Stimulated activated CD4-positive, alpha-beta T cell treated with anti-CD3 and anti-CD28 coated beads, Interleukin-1b, Interleukin-23, amount 100 ng/mL, for 1 hour (primary cell): Measurements from ENCODE around the gene SERINC5.
"Not testable (repeated sequence)": the region's sequence is repeated elsewhere in the genome, so short reads cannot be mapped to it uniquely, and the experiment has no call there.

Source experiments
- DNase-seq, 2 donors: peaks; one replicate each; pipeline ENCODE4 v3.0.0-alpha.2; 2020; ENCODE audit warnings: low read depth in 2 of 2

Gene SERINC5

DNA sequence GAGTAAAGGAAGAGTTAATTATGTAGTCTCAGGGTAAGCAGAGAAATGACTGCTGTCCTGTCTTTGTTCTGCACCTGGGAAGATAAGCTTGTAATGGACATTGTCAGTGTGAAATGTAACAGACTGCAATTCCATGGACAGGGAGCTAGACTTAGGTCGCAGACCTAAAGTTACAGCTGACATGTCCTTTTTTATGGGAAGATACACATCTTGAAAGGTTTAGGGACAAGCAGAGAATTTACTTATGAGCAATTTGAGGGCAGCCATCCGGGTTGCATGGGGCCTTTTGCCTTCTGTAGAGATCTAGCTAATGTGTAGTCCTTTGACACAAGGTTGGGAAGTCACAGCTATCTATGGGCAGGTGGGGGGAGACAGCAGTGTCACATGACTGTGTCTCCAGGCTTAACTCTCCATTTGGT lies 85.7 kb downstream of the SERINC5 start:
- no peak for DNase-seq

DNA sequence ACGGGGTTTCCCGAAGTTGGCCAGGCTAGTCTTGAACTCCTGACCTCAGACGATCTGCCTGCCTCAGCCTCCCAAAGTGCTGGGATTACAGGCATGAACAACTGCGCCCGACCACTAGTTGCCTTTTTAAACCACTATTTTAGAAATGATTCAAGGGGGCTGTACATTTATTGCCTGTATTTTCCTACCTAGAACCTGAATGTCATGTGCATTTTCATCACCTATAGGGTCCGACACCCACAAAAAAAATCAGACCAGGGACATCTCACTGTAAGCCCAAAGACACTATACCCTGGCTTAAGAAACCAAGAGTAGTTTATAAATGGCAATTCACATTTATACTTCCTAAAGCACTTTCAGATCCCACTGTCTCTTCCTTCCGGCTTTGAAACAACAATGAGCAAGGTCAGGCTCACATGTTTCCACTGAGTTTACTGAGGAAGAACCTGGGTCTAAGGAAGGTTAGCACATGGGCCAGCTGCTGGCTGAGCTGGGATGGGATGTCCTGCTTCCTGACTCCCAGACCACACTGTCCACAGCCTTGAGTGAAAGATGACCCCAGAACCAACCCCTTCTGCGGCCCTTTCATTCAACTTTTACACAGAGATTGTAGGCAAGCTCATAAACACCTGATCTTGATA lies 87.3 kb downstream of the SERINC5 start:
- DNase-seq = no peak

DNA sequence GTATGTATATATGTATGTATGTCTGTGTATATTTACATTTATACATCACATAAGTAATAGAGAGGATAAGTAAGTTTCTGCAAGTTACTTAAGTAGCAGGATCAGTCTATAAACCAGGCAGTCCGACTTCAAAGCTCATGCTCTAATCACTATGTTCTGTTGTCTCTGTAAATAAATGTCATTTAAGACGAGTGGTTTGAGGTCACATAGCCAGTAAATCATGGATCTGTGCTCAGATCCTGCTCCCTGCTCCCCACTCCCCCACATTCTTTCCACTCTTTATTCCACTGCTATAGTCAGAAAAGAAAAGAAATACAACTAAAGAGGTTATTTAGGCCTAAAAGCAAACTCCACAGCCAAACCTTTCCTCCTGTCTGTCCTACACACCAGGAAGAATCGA lies 90.4 kb downstream of the SERINC5 start:
- DNase-seq = no peak

DNA sequence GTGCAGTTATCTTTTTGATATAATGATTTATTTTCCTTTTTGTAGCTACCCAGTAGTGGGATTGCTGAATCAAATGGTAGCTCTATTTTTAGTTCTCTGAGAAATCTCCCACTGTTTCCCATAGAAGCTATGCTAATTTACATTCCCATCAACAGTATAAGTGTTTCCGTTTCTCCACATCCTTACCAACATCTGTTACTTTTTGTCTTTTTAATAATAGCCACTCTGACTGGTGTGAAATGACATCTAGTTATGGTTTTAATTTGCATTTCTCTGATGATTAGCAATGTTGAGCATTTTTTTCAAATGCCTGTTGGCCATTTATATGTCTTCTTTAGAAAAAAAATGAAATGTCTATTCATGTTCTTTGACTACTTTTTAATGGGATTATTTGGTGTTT lies 94.7 kb downstream of the SERINC5 start:
- DNase-seq = no peak

DNA sequence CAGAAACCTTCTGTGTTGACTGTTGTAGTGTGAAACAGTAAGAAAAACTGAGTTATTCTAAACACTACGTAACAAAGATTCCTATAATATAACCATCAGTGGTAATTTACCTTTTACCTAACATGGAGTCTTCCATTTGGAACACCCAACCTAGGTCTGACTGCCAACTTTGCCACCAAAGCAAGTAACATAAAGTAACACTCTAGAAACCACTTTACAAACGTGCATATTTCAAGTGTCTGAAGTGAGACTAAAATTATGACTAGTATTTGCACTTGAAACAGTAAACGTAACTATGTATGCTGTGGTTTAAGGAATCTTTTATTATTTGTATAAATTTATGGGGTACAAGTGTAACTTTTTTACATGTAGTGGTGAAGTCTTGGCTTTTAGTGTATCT lies 95.6 kb downstream of the SERINC5 start:
- DNase-seq = no peak

DNA sequence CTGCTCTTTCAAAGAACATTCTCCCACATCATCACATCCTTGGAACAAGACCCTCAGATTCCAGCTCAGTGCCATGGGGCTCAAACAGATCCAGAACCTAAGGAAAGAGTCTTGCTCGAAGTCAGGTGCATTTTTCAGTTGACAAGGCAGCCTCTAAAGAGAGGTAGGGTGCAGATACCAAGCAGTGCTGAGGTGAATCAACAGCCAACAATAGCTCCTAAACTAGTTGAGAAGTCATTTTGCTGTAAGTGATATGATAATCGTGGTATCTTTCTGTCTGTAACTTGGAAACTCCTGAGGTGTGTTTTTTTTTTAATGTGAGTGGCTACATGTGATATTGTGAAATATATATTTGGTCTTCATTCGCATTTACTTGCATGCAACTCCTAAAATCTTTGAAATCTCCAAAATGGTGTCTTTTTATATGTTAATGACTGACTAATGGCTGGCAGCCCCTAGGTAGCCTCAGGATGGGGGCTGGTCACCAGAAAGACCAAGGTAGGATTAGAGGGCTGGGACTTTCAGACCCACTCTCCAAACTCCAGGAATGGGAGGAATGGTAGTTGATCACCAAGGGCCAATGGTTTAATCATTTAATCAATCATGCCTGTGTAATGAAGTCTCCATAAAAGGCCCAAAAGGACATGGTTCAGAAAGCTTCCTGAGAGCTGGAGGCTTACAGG lies 96.6 kb downstream of the SERINC5 start:
- DNase-seq = no peak

DNA sequence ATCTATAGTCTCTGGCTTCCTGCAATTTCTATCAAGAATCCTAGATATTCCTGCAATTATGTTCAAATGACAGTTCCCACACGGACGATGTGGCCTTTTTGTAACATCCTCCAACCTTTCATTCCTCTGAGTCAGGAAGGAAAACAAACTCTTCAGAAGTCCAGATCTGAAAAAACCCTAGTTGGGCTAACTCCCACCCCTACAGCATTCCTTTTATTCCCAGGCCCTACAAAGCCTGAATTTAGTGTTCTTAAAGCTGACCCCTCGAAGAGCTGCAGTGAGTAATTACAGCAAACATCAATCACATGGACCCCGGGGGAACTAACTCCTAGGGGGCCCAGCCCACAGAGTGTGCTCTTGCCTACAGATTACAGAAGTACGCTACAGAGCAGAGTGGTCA lies 99.7 kb downstream of the SERINC5 start:
- no peak for DNase-seq

DNA sequence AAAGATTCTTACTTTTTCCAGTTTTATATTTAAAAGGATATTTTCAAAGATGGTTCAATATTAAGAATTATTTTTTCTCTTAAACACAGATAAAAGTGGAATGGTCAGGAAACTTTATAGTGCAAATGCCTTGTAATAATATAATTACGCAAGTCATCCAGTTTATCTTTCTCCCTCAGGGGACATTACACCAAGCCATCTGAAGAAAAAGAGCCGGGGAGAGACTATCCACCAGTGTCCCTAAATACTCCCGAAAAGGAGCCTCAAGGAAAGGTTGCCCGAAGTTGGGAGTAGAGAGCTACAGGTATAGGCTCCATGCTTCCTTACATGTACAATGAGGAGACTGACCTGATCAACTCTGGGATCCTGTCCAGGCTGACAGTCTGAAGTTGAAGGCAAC lies 101.1 kb downstream of the SERINC5 start:
- DNase-seq = no peak

DNA sequence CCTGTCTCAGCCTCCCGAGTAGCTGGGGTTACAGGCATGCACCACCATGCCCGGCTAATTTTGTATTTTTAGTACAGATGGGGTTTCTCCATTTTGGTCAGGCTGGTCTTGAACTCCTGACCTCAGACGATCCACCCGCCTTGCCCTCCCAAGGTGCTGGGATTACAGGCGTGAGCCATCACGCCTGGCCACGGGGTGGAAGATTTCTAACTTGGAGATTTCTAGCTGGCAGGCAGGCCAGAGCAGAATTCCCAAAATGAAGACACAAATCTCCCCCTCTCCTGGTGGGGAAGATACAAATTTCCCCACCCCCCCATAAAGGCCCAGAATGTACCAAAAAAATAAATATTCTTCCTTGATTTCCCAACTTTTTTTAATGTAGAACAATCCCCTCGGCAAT lies 101.6 kb downstream of the SERINC5 start:
- DNase-seq = not testable (repeated sequence)

DNA sequence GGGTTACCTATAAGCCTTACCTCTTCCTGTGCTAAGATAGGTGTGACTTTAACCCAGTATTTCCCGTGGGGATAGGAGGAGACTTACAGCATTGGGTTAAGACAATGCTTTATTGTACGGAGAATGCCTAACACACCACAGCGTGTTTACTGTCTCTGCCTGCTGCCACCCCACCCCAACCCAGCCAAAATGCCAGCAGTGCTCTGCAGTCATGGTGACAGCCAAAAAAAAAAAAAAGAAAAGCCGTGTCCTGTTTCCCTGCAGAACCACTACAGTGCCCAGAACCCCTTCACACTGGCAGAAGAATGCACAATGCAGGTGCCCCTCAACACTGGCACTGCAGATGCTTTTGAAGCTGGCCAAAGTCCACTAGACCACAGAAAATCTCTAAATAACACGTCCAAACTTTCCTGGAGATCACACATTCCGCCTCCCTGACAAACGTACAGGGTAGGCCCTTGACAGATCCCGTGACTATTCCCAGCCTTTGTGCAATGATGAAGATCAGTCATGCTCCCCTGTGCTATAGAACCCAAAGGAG lies 102.2 kb downstream of the SERINC5 start:
- DNase-seq = no peak

DNA sequence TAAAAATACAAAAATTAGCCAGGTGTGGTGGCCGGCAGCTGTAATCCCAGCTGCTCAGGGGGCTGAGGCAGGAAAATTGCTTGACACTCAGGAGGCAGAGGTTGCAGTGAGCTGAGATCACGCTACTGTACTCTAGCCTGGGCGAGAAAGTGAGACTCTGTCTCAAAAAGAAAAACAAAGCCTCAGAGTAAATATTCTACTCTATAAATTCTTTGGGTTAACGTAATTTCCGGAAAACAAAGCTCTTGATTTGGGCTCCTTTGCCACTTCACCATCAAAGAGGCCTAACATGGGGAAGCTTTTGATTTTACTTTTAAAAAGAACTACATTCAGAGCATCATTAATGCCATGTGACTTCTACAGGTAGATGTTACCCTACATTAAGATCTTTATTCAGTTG lies 103.1 kb downstream of the SERINC5 start:
- no peak for DNase-seq

DNA sequence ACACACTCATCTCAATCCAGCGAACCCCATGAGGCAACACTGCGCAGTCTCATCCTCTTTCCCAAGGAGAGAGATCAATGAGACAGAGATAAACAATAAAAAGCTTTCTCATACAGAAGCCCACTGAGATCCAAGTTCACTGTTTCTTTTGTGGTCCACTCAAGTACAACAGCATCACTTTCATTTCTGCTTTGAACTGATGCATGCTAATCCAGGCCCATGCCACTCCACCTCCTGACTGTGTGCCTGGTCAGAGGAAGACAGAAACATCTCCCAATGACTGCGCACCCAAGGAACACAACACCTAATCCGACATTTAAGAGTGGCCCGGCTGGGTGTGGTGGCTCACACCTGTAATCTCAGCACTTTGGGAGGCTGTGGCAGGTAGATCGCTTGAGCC lies 104.0 kb downstream of the SERINC5 start:
- no peak for DNase-seq

DNA sequence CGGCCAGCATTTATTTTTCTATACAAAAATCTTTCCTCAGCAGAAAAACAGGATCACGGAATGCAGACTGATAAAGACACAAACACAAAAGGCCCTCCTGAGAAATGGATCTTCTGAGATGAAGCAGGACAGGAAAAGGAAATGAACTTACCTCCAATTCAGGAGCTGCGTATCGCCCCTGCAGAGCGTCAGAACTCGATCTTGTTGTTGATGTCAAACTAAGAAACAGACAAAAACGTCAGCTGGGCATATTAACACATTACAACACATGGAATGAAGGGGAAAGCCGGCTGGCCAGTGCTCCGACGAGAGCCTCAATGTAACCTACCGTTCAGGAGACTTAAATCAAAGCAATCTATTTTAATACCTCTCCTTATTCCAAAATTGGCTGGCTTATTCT lies 105.1 kb downstream of the SERINC5 start:
- no peak for DNase-seq

DNA sequence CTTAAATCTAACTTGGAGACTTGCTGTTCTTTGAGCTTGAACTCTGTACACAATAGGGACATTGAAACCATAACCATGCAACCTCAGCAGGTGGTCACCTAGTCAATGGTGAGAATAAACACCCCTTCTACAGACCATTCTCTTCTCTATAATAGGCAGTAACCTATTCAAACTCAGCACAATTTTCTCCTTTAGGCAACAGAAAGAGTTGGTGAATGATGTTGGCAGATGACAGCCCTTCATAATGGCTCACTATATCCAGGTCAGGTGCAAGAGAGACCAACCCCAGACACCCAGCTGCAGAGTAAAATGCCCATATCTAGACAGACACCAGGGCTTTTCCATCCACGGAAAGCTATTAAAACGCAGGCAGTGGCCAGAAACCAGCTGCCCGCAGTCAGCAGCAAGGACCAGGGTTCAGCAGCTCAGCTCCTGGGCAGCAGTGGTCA lies 106.7 kb downstream of the SERINC5 start:
- DNase-seq = no peak

DNA sequence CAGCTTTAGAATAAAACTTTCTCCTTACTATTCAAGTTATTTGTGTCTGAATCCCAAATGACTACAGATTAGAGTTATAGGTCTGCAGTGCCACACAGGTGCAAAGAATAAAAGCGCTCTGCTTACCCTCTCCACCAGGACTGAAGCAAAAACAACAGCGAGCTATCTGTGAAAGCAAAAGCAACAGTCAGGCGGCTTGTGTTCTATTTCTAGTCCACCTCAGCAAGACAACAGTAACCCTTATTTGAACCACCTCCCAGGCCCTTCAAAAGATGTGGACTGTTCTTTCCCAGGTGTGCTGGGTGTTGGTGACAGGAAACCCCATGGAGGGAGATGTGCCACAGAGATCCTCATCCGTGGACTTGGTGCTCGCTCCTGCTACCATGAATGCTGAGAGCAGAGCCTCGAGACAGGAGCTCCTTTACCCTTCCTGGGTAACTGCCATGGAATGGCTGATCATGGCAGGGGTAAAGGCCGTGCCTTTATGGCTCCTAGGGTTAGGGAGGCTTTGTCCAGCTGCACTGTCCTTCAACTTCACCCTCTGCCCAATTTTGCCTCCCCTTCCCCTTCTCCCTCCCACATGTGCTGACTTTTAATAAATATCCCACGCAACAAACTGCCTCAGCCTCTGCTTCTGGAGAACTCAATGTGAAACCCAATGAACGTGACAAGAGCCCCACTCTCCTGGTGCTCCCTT lies 108.6 kb downstream of the SERINC5 start:
- no peak for DNase-seq

DNA sequence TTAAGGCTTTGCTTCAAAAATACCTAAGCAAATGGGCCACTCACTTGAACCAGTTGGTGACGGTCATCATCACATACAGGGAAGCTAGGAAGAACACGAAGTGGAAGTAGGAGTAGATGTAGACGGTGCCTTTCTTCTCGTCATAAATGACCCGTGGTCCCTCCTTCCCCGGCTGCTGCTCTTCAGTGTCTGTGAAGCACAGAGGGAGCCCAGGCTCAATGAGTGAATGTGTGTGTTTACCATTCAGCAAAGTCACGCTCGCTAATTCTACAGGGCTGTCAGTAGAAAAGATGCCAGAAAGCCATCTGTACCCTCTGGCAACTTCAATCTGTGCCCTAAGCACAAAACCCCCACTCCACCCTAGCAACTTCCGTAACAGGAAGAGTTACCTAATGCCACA lies 109.8 kb downstream of the SERINC5 start:
- DNase-seq = no peak

DNA sequence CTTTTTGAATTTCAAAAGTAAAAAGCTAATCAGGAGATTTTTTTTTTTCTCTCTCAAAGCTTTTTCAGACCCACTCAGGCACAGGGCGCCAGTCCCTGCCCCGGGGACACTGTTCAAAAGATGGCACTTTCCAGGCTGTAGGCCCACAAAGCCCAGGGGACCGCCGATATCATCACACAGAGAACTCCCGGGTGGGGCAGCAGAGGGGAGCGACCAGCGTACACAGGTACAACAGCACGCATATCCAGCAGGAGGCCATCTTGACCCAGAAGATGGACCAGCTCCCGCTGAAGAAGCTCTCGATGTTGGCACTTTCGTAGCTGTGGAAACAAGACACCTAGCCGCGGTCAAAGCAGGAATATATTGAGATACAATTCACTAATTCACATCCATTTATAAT lies 112.4 kb downstream of the SERINC5 start:
- DNase-seq = no peak

DNA sequence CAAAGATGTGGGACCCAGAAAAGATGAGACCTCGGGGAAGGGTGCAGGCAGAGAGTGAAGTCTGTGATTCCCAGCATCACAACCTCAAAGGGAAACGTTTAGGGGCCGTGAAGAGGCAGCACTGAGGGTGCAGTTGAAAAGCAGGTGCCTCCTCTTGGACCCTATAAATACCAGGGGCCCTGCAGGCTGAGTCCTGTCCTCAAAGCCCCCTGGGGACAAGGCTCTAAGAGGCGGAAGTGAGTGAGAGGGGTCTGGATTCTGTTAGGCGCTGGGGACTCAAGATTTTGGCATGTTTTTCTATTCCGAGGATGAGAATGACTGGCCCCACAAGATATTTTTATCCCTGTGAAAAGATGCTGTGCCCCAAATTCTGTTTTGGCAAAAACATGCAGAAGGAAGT lies 112.9 kb downstream of the SERINC5 start:
- no peak for DNase-seq

DNA sequence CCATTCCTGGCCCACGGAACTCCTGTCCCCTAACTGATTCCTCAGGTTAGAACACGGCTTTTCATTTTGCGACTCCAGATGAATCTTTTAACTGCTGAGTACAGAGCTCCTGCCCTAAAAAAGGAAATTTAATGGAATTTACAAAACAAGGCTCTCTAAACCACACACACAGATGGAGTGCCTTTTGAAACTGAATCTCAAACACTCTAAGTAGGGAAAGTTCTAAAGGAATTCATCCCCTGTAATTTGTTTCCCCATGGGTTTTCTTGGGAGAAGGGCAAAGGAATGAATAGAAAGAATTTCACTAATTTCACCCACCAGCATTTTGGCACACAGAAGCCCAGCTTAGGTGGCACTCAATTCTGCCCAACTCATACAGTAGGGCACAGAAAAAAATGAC lies 114.2 kb downstream of the SERINC5 start:
- no peak for DNase-seq

DNA sequence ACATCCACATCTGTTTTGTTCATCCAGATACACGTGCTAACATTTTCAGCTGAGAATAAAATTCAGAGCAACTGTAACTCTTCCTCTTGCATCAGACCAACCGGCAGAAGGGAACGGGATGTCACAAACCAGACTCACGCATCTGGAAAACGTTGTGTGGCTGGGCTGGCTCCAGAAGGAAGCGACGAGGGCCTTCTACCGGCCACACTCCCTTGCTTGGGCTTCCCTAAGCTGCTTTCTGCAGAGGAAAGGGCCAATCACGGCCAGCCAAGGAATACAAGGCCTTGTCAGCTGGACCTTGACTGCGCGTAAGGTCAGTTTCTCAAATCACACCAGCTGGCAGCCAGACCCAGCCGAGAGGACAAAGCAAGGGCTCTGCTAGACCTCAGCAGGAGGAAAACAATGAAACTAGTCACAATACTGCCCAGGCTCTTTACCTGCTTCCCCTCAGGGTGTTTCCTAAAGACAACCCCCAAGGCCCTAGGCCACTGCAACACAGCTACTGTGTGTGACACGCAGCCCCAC lies 114.6 kb downstream of the SERINC5 start:
- no peak for DNase-seq

DNA sequence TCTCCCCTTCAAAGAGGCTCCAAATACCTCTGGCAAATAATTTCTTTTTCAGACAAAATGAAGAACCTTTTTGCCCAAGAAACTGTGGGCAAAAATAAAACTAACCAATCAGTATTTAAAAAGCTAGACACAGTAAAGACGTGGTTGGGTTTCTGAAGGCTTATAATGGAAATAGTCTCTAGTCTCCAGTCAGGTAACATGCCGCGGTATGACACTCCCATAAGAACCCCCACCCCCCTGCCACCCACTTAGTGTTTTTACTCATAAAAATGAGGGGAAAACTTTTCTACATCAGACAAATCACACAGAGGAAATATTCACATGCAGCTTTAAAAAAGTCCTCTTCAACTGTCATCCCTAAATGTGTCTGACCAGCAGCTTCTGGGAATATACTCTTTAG lies 115.4 kb downstream of the SERINC5 start:
- peak in 1 of 2 donors; percentile 30 for DNase-seq

DNA sequence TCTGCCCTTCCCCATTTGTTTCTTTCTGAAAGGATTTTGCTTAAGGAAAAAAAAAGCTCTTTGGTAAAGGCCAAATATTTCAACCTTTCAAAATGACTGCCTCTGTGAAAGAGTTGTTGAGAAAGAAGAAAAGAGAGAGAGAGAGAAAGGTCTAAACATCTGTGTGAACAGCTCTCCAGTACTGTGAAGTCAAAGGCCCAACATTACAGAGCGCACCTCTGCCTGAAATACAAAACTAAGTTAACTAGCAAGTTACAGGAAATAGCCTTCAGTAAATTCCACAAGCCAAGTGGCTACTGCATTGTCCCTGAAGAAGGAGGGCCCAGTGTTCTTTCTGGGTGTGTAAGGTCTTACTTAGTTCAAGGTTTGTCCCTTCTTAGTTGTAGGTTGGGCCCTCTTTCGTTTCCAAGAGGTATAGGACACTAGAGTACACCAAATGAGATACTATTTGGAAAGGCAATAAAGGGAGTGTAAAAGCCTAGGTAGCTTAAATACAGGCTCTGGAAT lies 116.3 kb downstream of the SERINC5 start:
- DNase-seq = no peak
